Measurements from ENCODE around the gene LRP1B. TPM values are rescaled to one million over a fixed set of nuclear protein-coding genes. Genes with fewer than 3 reads are reported as not detected.

LRP1B gene
- total RNA-seq, 4 donors from 2014 or later = 0.85 to 3.3 (median 1.1) TPM; not detected in 1

DNA sequence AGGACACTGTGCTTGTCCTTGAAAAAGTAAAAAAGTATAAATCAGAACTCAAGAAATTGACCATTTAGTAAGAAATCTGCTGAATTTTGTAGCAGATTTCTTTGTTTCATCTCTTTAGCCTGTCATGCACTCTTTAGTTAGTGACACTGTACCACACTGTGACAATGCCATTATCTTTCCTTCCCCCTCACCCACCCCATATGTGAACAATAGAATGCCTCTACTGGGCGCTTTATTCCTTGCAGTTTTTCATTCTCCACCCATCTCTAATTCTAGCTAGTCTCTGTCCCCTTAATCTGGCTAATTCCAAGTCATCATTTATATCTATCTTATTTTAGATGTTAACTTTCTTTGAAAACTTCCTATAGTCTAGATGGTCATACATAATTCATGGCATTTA lies 241.0 kb downstream of the LRP1B start:
- H3K9me3 ChIP-seq = no peaks in the 10 kb centered on the region
- TF ChIP-seq, protein P1, sequence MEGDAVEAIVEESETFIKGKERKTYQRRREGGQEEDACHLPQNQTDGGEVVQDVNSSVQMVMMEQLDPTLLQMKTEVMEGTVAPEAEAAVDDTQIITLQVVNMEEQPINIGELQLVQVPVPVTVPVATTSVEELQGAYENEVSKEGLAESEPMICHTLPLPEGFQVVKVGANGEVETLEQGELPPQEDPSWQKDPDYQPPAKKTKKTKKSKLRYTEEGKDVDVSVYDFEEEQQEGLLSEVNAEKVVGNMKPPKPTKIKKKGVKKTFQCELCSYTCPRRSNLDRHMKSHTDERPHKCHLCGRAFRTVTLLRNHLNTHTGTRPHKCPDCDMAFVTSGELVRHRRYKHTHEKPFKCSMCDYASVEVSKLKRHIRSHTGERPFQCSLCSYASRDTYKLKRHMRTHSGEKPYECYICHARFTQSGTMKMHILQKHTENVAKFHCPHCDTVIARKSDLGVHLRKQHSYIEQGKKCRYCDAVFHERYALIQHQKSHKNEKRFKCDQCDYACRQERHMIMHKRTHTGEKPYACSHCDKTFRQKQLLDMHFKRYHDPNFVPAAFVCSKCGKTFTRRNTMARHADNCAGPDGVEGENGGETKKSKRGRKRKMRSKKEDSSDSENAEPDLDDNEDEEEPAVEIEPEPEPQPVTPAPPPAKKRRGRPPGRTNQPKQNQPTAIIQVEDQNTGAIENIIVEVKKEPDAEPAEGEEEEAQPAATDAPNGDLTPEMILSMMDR (IDR thresholded peaks at IDR 0.05) = no peak
- no peak for TF ChIP-seq POLR2A (IDR thresholded peaks at IDR 0.05)
- no peak for DNase-seq
- no peak overlapping the region for H3K4me3 ChIP-seq
- no peaks in the 10 kb centered on the region for H3K27me3 ChIP-seq
- no peaks in the 10 kb centered on the region for H3K36me3 ChIP-seq
- H3K4me1 ChIP-seq = no peaks in the 10 kb centered on the region
- no peak overlapping the region for H3K27ac ChIP-seq

DNA sequence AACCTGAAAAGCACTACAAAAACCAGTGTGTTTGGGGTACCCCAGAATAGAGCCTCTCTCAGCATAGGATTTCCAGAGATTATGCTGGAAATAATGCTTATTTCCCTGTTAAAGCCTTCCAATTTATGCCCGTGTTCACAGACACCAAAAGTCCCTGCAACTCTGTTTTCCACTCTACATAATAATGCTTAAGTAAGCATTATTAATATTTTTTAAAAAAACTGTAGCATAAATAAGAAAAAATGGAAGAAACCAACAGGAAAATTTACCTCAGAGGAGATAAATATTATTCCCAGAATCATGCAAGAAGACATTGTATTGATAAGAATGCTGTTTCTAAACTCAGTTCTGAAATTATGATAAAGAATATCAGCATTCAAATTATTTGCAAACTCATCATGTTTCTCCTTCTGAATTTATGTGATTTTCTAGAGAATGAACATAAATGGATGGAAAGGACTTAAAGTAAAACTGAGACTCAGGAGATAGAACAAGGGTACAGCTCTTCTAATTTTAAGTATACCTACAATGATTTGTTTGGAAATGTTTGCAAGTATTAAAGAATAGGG lies 241.7 kb downstream of the LRP1B start:
- H3K9me3 ChIP-seq = no peaks in the 10 kb centered on the region

DNA sequence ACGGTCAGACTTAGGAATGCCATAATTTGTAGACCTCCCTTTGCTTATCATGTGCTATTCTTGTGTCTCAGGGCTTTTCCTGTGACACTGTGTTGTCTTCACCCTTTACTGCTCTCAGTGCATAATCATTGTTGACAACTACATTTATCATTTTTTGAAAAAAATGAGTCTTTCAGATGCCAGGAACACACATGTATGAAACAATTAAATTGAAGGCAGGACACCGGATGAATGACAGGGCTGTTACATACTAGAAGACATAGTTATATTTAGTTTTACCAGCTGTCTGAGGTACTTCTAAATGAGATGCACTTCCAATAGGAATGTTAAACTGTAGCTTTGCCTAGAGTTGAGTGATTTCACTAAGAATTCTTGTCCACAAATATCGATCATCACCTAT lies 243.5 kb downstream of the LRP1B start:
- no peak for DNase-seq
- Histone ChIP-seq H3K9me3 (no peaks in the 10 kb centered on the region), H3K4me3 (no peak overlapping the region), H3K4me1 (no peaks in the 10 kb centered on the region), H3K36me3 (no peaks in the 10 kb centered on the region), H3K27me3 (no peaks in the 10 kb centered on the region), H3K27ac (no peak overlapping the region)
- TF ChIP-seq, protein P1 (IDR thresholded peaks at IDR 0.05) = no peak
- no peak for TF ChIP-seq POLR2A (IDR thresholded peaks at IDR 0.05)

More for the DNA sequence above, 241.7 kb downstream of the LRP1B start:
- H3K4me3 ChIP-seq = no peak overlapping the region
- no peaks in the 10 kb centered on the region for H3K27me3 ChIP-seq
- H3K27ac ChIP-seq = no peak overlapping the region
- H3K36me3 ChIP-seq = no peaks in the 10 kb centered on the region
- H3K4me1 ChIP-seq = no peaks in the 10 kb centered on the region
- DNase-seq = no peak
- no peak for TF ChIP-seq POLR2A (IDR thresholded peaks at IDR 0.05)
- TF ChIP-seq, protein P1 (IDR thresholded peaks at IDR 0.05) = no peak

DNA sequence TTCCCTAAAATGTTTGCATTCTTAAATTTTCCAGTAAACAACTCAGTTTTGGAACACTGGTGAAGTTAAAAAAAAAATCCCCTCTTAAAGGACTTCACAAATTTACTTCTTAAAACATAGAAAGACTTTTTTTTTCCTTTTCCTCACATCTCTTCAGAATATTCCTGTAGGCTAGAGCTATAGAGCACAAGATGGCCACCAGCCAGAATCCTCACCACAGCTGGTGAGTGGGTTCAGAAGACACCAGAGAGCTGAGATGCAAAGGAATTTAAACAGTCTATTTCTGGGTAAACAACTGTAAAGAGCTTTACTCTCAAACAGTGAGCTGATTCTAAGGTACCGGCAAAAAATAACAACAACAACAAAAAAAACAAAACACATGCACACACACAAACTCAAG lies 252.8 kb downstream of the LRP1B start:
- Histone ChIP-seq H3K4me3 (no peak overlapping the region), H3K36me3 (no peaks in the 10 kb centered on the region), H3K27ac (no peak overlapping the region), H3K4me1 (no peaks in the 10 kb centered on the region), H3K9me3 (no peaks in the 10 kb centered on the region), H3K27me3 (no peaks in the 10 kb centered on the region)
- TF ChIP-seq, protein P1 (IDR thresholded peaks at IDR 0.05) = no peak
- TF ChIP-seq POLR2A (IDR thresholded peaks at IDR 0.05) = no peak
- DNase-seq = no peak

DNA sequence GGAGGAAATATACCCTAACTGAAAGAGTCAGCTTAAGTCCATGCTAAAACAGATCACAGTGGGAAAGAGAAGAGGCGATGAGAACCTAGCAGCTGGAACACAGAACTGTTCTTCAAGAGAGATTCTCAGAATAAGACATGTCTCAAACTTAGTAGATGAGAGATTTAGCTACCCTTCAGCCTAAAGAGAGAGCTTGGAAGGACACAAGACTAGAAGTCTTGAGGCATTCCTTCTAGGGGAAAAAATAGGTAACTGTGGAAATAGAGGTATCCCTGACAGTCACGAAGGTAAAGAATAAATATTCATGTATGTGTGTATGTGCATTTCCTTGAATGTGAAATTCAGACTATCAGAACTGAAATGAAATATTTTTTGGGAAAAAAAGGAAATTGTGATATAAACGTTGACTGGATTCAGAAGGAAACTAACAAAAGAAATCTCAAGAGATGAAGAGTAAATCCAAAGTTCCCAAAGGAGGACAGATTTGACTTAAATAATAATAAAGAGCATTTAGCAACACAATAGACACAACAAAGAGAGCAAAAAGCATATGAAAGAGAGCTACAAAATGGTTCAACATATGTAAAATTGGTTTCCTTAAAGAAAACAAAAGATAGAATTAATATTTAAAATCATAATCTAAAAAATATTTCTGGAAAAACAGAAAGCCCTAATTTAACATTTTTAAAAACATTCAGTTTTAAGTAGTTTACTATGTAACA lies 258.7 kb downstream of the LRP1B start:
- Histone ChIP-seq H3K9me3 (no peaks in the 10 kb centered on the region), H3K4me3 (no peak overlapping the region), H3K27me3 (no peaks in the 10 kb centered on the region), H3K4me1 (no peaks in the 10 kb centered on the region), H3K27ac (no peak overlapping the region), H3K36me3 (no peaks in the 10 kb centered on the region)
- TF ChIP-seq, protein P1 (IDR thresholded peaks at IDR 0.05) = no peak
- TF ChIP-seq POLR2A (IDR thresholded peaks at IDR 0.05) = no peak
- DNase-seq = no peak

Data from Peyer's patch (tissue), 4 donors.